HG03066 (cell line): ENCODE measurements around the gene OR13A1.
A peak's percentile ranks its signal among the peaks of the same experiment; 100 is the strongest.
"Not testable (repeated sequence)": the region's sequence is repeated elsewhere in the genome, so short reads cannot be mapped to it uniquely, and the experiment has no call there.

Experiments
- ATAC-seq: cut with Tn5 transposase; IDR thresholded peaks from one replicate; pipeline ENCODE4 v1.9.1; 2021; ENCODE audit warnings: low read depth; ENCODE audit not compliant: unreplicated experiment

The OR13A1 gene

GRCh38 chr10:45315508-45315907 lies at the start of gene OR13A1:
OR13A1 (minus strand) TSS chr10:45315608; CDS start chr10:45304422, 11,186 bp downstream.
- ATAC-seq = no peak

GRCh38 chr10:45361983-45362799 lies 46.8 kb upstream of the OR13A1 start:
- ATAC-seq = not testable (repeated sequence)

GRCh38 chr10:45358961-45359360 lies 43.6 kb upstream of the OR13A1 start:
- not testable (repeated sequence) for ATAC-seq

GRCh38 chr10:45355494-45355893 lies 40.1 kb upstream of the OR13A1 start:
- ATAC-seq = no peak

- ATAC-seq = no peak
These were observed 38.9 kb upstream of the OR13A1 start for GRCh38 chr10:45354261-45354660.

- ATAC-seq = peak; percentile 44
These were observed 37.8 kb upstream of the OR13A1 start for GRCh38 chr10:45353186-45353585.

GRCh38 chr10:45348196-45348765 lies 32.9 kb upstream of the OR13A1 start:
- not testable (repeated sequence) for ATAC-seq

- not testable (repeated sequence) for ATAC-seq
These were observed 32.1 kb upstream of the OR13A1 start for GRCh38 chr10:45347464-45347863.

GRCh38 chr10:45346652-45347335 lies 31.4 kb upstream of the OR13A1 start:
- not testable (repeated sequence) for ATAC-seq

GRCh38 chr10:45340420-45340819 lies 25.0 kb upstream of the OR13A1 start:
- not testable (repeated sequence) for ATAC-seq

- ATAC-seq = no peak
These were observed 24.5 kb upstream of the OR13A1 start for GRCh38 chr10:45339894-45340293.

GRCh38 chr10:45331824-45332223 lies 16.4 kb upstream of the OR13A1 start:
- ATAC-seq = not testable (repeated sequence)

GRCh38 chr10:45326864-45327263 lies 11.5 kb upstream of the OR13A1 start:
- not testable (repeated sequence) for ATAC-seq

GRCh38 chr10:45325116-45325515 lies 9.7 kb upstream of the OR13A1 start:
- no peak for ATAC-seq

GRCh38 chr10:45319702-45320101 lies 4.3 kb upstream of the OR13A1 start:
- ATAC-seq = no peak

- no peak for ATAC-seq
These were observed 2.0 kb downstream of the OR13A1 start for GRCh38 chr10:45313264-45313873.

- ATAC-seq = no peak
These were observed 6.7 kb downstream of the OR13A1 start for GRCh38 chr10:45308707-45309106.

- no peak for ATAC-seq
These were observed 12.8 kb downstream of the OR13A1 start for GRCh38 chr10:45302573-45302972.

GRCh38 chr10:45298341-45298955 lies 17.0 kb downstream of the OR13A1 start:
- ATAC-seq = not testable (repeated sequence)

- no peak for ATAC-seq
These were observed 20.7 kb downstream of the OR13A1 start for GRCh38 chr10:45294681-45295080.

- no peak for ATAC-seq
These were observed 28.4 kb downstream of the OR13A1 start for GRCh38 chr10:45286980-45287379.
